H9 (cell line): ENCODE measurements around the gene PTTG2. TPM values are rescaled to one million over a fixed set of nuclear protein-coding genes. Genes with fewer than 3 reads are reported as not detected.

Experiments
- DNase-seq: peaks from one replicate; pipeline ENCODE4 v3.0.0-alpha.2; 2017
- H2AFZ ChIP-seq: one replicate; pipeline ENCODE4 v1.6.1; 2013; ENCODE audit warnings: mild to moderate bottlenecking, low read length, control low read depth, moderate library complexity
- H2AK5ac ChIP-seq: 2 replicates; pipeline ENCODE4 v1.6.1; 2013; ENCODE audit warnings: low read length, control low read depth, mixed read lengths; ENCODE audit not compliant: insufficient read length
- H2BK120ac ChIP-seq: one replicate; pipeline ENCODE4 v1.6.1; 2013; ENCODE audit warnings: low read depth, mild to moderate bottlenecking, low read length, control low read depth, inconsistent platforms; ENCODE audit not compliant: poor library complexity, severe bottlenecking
- H2BK12ac ChIP-seq: 2 replicates; pipeline ENCODE4 v1.6.1; 2013; ENCODE audit warnings: low read length, control low read depth, mixed read lengths, low read depth; ENCODE audit not compliant: insufficient read length
- H2BK15ac ChIP-seq: 2 replicates; pipeline ENCODE4 v1.6.1; 2013; ENCODE audit warnings: low read depth, low read length, control low read depth
- H2BK20ac ChIP-seq: one replicate; pipeline ENCODE4 v1.6.1; 2013; ENCODE audit warnings: low read depth, mild to moderate bottlenecking, low read length, control low read depth, inconsistent platforms; ENCODE audit not compliant: poor library complexity, severe bottlenecking
- H2BK5ac ChIP-seq: 2 replicates; pipeline ENCODE4 v1.6.1; 2013; ENCODE audit warnings: low read length, control low read depth, mixed read lengths; ENCODE audit not compliant: insufficient read length
- H3K14ac ChIP-seq: 2 replicates; pipeline ENCODE4 v1.6.1; 2013; ENCODE audit warnings: low read length, control low read depth; ENCODE audit not compliant: insufficient read depth
- H3K18ac ChIP-seq: 2 replicates; pipeline ENCODE4 v1.6.1; 2013; ENCODE audit warnings: low read depth, mild to moderate bottlenecking, mixed read lengths, low read length, control low read depth; ENCODE audit not compliant: insufficient read length
- H3K23ac ChIP-seq: 2 replicates; pipeline ENCODE4 v1.6.1; 2013; ENCODE audit warnings: low read length, control low read depth, mixed read lengths, low read depth; ENCODE audit not compliant: insufficient read length
- H3K23me2 ChIP-seq: 2 replicates; pipeline ENCODE4 v1.6.1; 2013; ENCODE audit warnings: low read depth, mild to moderate bottlenecking, mixed read lengths, low read length, control low read depth; ENCODE audit not compliant: insufficient read length, poor library complexity, severe bottlenecking
- H3K27ac ChIP-seq: 2 replicates; pipeline ENCODE4 v1.5.1; 2013; ENCODE audit warnings: low read length, control low read depth, mixed read lengths, low read depth; ENCODE audit not compliant: insufficient read length
- H3K27me3 ChIP-seq: 2 replicates; pipeline ENCODE4 v1.6.1; 2013; ENCODE audit warnings: low read length, control low read depth, inconsistent platforms; ENCODE audit not compliant: insufficient read depth
- H3K4ac ChIP-seq: 2 replicates; pipeline ENCODE4 v1.6.1; 2013; ENCODE audit warnings: low read depth, mild to moderate bottlenecking, control low read depth, inconsistent platforms, low read length, moderate library complexity
- H3K4me1 ChIP-seq: 2 replicates; pipeline ENCODE4 v1.6.1; 2013; ENCODE audit warnings: low read length, control low read depth, inconsistent platforms; ENCODE audit not compliant: insufficient read depth
- H3K4me2 ChIP-seq: 2 replicates; pipeline ENCODE4 v1.6.1; 2013; ENCODE audit warnings: low read length, control low read depth, mixed read lengths; ENCODE audit not compliant: insufficient read length, insufficient read depth
- H3K56ac ChIP-seq: 2 replicates; pipeline ENCODE4 v1.6.1; 2013; ENCODE audit warnings: low read depth, mild to moderate bottlenecking, mixed read lengths, low read length, control low read depth; ENCODE audit not compliant: insufficient read length
- H3K79me1 ChIP-seq: 2 replicates; pipeline ENCODE4 v1.6.1; 2013; ENCODE audit warnings: low read depth, mild to moderate bottlenecking, moderate library complexity, low read length, control low read depth, inconsistent platforms; ENCODE audit not compliant: insufficient read depth, poor library complexity, severe bottlenecking
- H3K79me2 ChIP-seq: 2 replicates; pipeline ENCODE4 v1.6.1; 2013; ENCODE audit warnings: low read length, control low read depth, inconsistent platforms; ENCODE audit not compliant: insufficient read depth
- H3K9ac ChIP-seq: 2 replicates; pipeline ENCODE4 v1.6.1; 2013; ENCODE audit warnings: low read length, control low read depth, mixed read lengths; ENCODE audit not compliant: insufficient read length; ENCODE audit errors: extremely low read depth
- H3K9me3 ChIP-seq: one replicate; pipeline ENCODE4 v1.6.1; 2013; ENCODE audit warnings: low read depth, low read length, inconsistent platforms; ENCODE audit not compliant: control insufficient read depth
- H3T11ph ChIP-seq: one replicate; pipeline ENCODE4 v1.6.1; 2013; ENCODE audit warnings: mild to moderate bottlenecking, low read length, control low read depth, inconsistent platforms
- H4K20me1 ChIP-seq: one replicate; pipeline ENCODE4 v1.6.1; 2013; ENCODE audit not compliant: control insufficient read depth, insufficient read length, insufficient read depth
- H4K5ac ChIP-seq: 2 replicates; pipeline ENCODE4 v1.6.1; 2013; ENCODE audit warnings: low read depth, mild to moderate bottlenecking, mixed read lengths, low read length, control low read depth; ENCODE audit not compliant: insufficient read length
- H4K8ac ChIP-seq: replicated peaks from 2 replicates; pipeline ENCODE4 v1.6.1; 2013; ENCODE audit warnings: low read length, control low read depth, mixed read lengths, low read depth; ENCODE audit not compliant: insufficient read length
- H4K91ac ChIP-seq: 2 replicates; pipeline ENCODE4 v1.6.1; 2013; ENCODE audit warnings: low read depth, mild to moderate bottlenecking, moderate library complexity, mixed read lengths, low read length, control low read depth; ENCODE audit not compliant: insufficient read length
- H3K27ac Mint-ChIP-seq, 3 experiments: 2 replicates in 2 of 3; 3 replicates in 1 of 3; pipeline ENCODE4 v1.8.0; 2020 to 2021; ENCODE audit warnings: mixed read lengths in 3 of 3, mild to moderate bottlenecking in 1 of 3, moderate library complexity in 1 of 3
- H3K27me3 Mint-ChIP-seq: 2 replicates; pipeline ENCODE4 v1.8.0; 2021; ENCODE audit warnings: low read depth, mild to moderate bottlenecking, moderate library complexity, mixed read lengths
- H3K36me3 Mint-ChIP-seq, 3 experiments: 2 replicates in 2 of 3; 3 replicates in 1 of 3; pipeline ENCODE4 v1.8.0; 2020 to 2021; ENCODE audit warnings: low read depth in 3 of 3, mixed read lengths in 3 of 3; ENCODE audit not compliant: insufficient read depth in 1 of 3
- H3K4me1 Mint-ChIP-seq, 2 experiments: 2 replicates each; pipeline ENCODE4 v1.8.0; 2020; ENCODE audit warnings: mixed read lengths in 2 of 2
- H3K4me3 Mint-ChIP-seq, 2 experiments: 2 replicates in 1 of 2; 3 replicates in 1 of 2; pipeline ENCODE4 v1.8.0; 2020 to 2021; ENCODE audit warnings: mild to moderate bottlenecking in 2 of 2, mixed read lengths in 2 of 2, moderate library complexity in 1 of 2
- H3K9me3 Mint-ChIP-seq, 2 experiments: 2 replicates in 1 of 2; 3 replicates in 1 of 2; pipeline ENCODE4 v1.8.0; 2020; ENCODE audit warnings: mild to moderate bottlenecking in 2 of 2, mixed read lengths in 2 of 2, moderate library complexity in 1 of 2
- WGBS: extraction: QIAGEN DNeasy Blood & Tissue Kit; methylation state at CpG from one replicate; pipeline ENCODE4 v1.1.7; 2013; ENCODE audit warnings: missing lambda C conversion rate, low lambda C conversion rate, mixed read lengths; ENCODE audit not compliant: insufficient read length; ENCODE audit errors: extremely low coverage; 5-methylcytosine and 5-hydroxymethylcytosine counted together
- total RNA-seq: library from RNA; stranded (reverse); gene quantifications from 2 replicates; pipeline ENCODE4 v1.2.1, GENCODE V29; 2021
- TF ChIP-seq, protein P1 (sequence below): fragments of 200-600 bp; sonication (generic); conservative IDR thresholded peaks from 3 replicates; pipeline ENCODE4 v1.8.0; 2021; ENCODE audit warnings: antibody characterized with exemption, mild to moderate bottlenecking

PTTG2 gene
- total RNA-seq, 1 experiment from 2014 or later = not detected

DNA sequence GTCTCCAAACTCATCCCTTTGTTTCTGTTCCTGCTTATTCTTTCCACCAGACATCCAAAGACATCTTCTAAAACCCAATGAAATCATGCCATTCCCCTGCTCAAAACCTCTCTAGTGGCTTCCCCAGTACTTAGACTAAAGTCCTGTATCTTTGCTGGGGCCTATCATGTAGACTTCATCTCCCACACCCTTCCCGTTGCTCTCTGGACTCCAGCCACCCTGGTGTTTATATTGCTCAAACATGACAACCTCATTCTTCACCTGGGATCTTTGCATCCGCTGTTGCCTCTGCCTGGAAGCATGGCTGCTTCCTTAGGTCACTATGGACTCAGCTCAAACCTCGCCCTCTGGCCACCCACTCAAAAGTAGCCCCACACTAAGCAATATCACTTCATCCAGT, 45.7 kb upstream of the PTTG2 start:
- H3K18ac ChIP-seq = no peak overlapping the region
- no peaks in the 10 kb centered on the region for H3K23me2 ChIP-seq
- DNase-seq = no peak
- no peak overlapping the region for H4K91ac ChIP-seq
- no peak overlapping the region for H2BK12ac ChIP-seq
- no peak overlapping the region for H3K23ac ChIP-seq
- no peak overlapping the region for H2BK120ac ChIP-seq
- Mint-ChIP-seq H3K36me3 (no peaks in the 10 kb centered on the region), H3K27me3 (no peaks in the 10 kb centered on the region), H3K9me3 (no peaks in the 10 kb centered on the region), H3K4me3 (no peak overlapping the region), H3K4me1 (peaks cover 5 to 7% of the 10 kb centered on the region in 2 experiments; a peak in 3 of 4 replicates), H3K27ac (no peak overlapping the region)
- H4K5ac ChIP-seq = no peak overlapping the region
- TF ChIP-seq, protein P1, sequence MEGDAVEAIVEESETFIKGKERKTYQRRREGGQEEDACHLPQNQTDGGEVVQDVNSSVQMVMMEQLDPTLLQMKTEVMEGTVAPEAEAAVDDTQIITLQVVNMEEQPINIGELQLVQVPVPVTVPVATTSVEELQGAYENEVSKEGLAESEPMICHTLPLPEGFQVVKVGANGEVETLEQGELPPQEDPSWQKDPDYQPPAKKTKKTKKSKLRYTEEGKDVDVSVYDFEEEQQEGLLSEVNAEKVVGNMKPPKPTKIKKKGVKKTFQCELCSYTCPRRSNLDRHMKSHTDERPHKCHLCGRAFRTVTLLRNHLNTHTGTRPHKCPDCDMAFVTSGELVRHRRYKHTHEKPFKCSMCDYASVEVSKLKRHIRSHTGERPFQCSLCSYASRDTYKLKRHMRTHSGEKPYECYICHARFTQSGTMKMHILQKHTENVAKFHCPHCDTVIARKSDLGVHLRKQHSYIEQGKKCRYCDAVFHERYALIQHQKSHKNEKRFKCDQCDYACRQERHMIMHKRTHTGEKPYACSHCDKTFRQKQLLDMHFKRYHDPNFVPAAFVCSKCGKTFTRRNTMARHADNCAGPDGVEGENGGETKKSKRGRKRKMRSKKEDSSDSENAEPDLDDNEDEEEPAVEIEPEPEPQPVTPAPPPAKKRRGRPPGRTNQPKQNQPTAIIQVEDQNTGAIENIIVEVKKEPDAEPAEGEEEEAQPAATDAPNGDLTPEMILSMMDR = no peak
- no peaks in the 10 kb centered on the region for H3K9me3 ChIP-seq
- no peak overlapping the region for H2BK15ac ChIP-seq
- H2BK5ac ChIP-seq = no peak overlapping the region
- H3K79me1 ChIP-seq = no peaks in the 10 kb centered on the region
- H3K4ac ChIP-seq = no peak overlapping the region
- no peak overlapping the region for H3K9ac ChIP-seq
- H3K4me2 ChIP-seq = no peak overlapping the region
- no peak overlapping the region for H3K14ac ChIP-seq
- no peaks in the 10 kb centered on the region for H3K4me1 ChIP-seq
- no peak overlapping the region for H2AK5ac ChIP-seq
- no peak overlapping the region for H3T11ph ChIP-seq
- H3K79me2 ChIP-seq = no peaks in the 10 kb centered on the region
- no peak overlapping the region for H3K27ac ChIP-seq
- H3K56ac ChIP-seq = no peak overlapping the region
- H2BK20ac ChIP-seq = no peak overlapping the region
- WGBS = no CpG with 5 or more reads among the region's 3 CpGs
- no peaks in the 10 kb centered on the region for H4K20me1 ChIP-seq
- no peak overlapping the region for H2AFZ ChIP-seq
- no peak overlapping the region for H4K8ac ChIP-seq
- H3K27me3 ChIP-seq = no peaks in the 10 kb centered on the region
